Stomach (tissue), 9 donors: ENCODE data around the gene MIP. TPM values are rescaled to one million over a fixed set of nuclear protein-coding genes. Genes with fewer than 3 reads are reported as not detected.

ENCODE experiments used
- DNase-seq, 2 donors: peaks; one replicate each; pipeline versions ENCODE4 v3.0.0 to v3.0.0-alpha.2; 2013 to 2019
- H3K27ac ChIP-seq, 5 donors: fragments of 200-600 bp in 4 of 5; sonication (generic) in 4 of 5; one replicate each; pipeline ENCODE4 v1.5.1; 2013 to 2019; ENCODE audit warnings: mild to moderate bottlenecking in 1 of 5, moderate library complexity in 1 of 5
- H3K27me3 ChIP-seq, 3 donors: fragments of 200-600 bp; sonication (generic); one replicate each; pipeline ENCODE4 v1.5.1; 2017 to 2019; ENCODE audit warnings: mixed run types in 1 of 3
- H3K36me3 ChIP-seq, 4 donors: fragments of 200-600 bp; sonication (generic); 1 replicate in 3 of 4; 2 replicates in 1 of 4; pipeline ENCODE4 v1.5.1; 2016 to 2019
- H3K4me1 ChIP-seq, 4 donors: fragments of 200-600 bp; sonication (generic); one replicate each; pipeline ENCODE4 v1.5.1; 2016 to 2019
- H3K4me3 ChIP-seq, 4 donors: fragments of 200-600 bp; sonication (generic) in 3 of 4; one replicate each; pipeline ENCODE4 v1.5.1; 2016 to 2019; ENCODE audit warnings: mild to moderate bottlenecking in 1 of 4
- H3K9me3 ChIP-seq, 4 donors: fragments of 200-600 bp; sonication (generic); one replicate each; pipeline ENCODE4 v1.5.1; 2016 to 2019
- EP300 ChIP-seq: sonication (generic); formaldehyde crosslinking; IDR thresholded peaks from one replicate; pipeline ENCODE4 v1.6.1; 2017; ENCODE audit warnings: antibody characterized with exemption
- POLR2A ChIP-seq, 4 donors: fragments of 450-650 bp; IDR thresholded peaks; one replicate each; pipeline ENCODE4 v1.6.1; 2016; ENCODE audit warnings: antibody characterized with exemption in 4 of 4, control low read depth in 2 of 4, mild to moderate bottlenecking in 1 of 4, moderate library complexity in 1 of 4
- POLR2AphosphoS5 ChIP-seq, 3 donors: sonication (generic); formaldehyde crosslinking; IDR thresholded peaks; one replicate each; pipeline ENCODE4 v1.6.1; 2016; ENCODE audit warnings: antibody characterized with exemption in 3 of 3
- WGBS, 5 donors: extraction: QIAGEN DNeasy Blood & Tissue Kit in 3 of 5; methylation state at CpG; one replicate each; pipeline versions ENCODE4 v1.1.5 to v1.1.7; 2013 to 2018; 5-methylcytosine and 5-hydroxymethylcytosine counted together
- intact Hi-C: fragments of 100-400 bp; cut with DNase I; formaldehyde crosslinking; loops from one replicate; pipeline ENCODE4 v1.15.1; 2023; ENCODE audit warnings: low total_unique reads
- polyA plus RNA-seq, 3 donors: library from polyadenylated mRNA; stranded (reverse); fragments of 200-250 nt; gene quantifications; one replicate each; pipeline ENCODE4 v1.2.3, GENCODE V29; 2013
- total RNA-seq, 5 donors: library from RNA; depleted of rRNA; stranded (reverse); fragments of >200 nt; gene quantifications; one replicate each; pipeline versions ENCODE4 v1.1.0 to v1.2.3, GENCODE V29; 2014 to 2016
- TF ChIP-seq, protein P1 (sequence below), 7 experiments: fragments of 450-650 bp in 4 of 7; fragments of 200-600 bp in 3 of 7; sonication (generic) in 3 of 7; IDR thresholded peaks; one replicate each; pipeline ENCODE4 v1.5.1; 2016 to 2019; ENCODE audit warnings: antibody characterized with exemption in 7 of 7, control low read depth in 2 of 7, mild to moderate bottlenecking in 1 of 7
- donor health status: healthy with polysubstance abuse.
- donor health status: Bipolar disorder and iron deficiency.
- donor health status: healthy.

MIP gene
- total and polyA plus RNA-seq, 8 donors, result not detected

DNA sequence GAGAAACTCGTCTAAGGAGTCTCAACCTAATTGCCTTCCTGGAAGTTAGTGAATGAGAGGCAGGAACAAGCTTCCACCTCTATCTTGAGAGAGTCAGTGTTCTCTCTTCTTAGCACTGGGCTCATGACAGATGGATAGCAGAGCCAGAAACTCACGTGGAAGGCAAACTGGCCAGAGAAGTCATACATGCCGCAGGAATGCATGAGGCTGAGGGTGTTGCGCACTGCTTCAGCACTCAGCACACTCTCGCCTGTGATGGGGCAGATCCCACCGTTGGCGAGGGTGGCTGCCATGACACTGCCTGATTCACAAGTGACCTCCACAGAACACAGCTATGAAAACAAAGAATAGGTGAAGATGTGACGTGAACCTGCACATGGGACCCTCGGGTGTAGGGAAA is 19.9 kb upstream of the MIP start:
- Histone ChIP-seq H3K4me1 (peaks cover 10 to 26% (median 16%) of the 10 kb centered on the region in 4 donors), H3K9me3 (no peaks in the 10 kb centered on the region), H3K4me3 (no peak overlapping the region), H3K36me3 (peaks cover 0 to 24% (median 4%) of the 10 kb centered on the region in 4 donors), H3K27ac (no peak overlapping the region), H3K27me3 (no peaks in the 10 kb centered on the region)
- intact Hi-C loops, result no loop called here
- no peak for DNase-seq
- TF ChIP-seq POLR2AphosphoS5 (IDR thresholded peaks at IDR 0.05), result no peak
- WGBS, 5 donors, result 91 to 95% (median 93%) methylated on average over 9 of the region's 9 CpGs

DNA sequence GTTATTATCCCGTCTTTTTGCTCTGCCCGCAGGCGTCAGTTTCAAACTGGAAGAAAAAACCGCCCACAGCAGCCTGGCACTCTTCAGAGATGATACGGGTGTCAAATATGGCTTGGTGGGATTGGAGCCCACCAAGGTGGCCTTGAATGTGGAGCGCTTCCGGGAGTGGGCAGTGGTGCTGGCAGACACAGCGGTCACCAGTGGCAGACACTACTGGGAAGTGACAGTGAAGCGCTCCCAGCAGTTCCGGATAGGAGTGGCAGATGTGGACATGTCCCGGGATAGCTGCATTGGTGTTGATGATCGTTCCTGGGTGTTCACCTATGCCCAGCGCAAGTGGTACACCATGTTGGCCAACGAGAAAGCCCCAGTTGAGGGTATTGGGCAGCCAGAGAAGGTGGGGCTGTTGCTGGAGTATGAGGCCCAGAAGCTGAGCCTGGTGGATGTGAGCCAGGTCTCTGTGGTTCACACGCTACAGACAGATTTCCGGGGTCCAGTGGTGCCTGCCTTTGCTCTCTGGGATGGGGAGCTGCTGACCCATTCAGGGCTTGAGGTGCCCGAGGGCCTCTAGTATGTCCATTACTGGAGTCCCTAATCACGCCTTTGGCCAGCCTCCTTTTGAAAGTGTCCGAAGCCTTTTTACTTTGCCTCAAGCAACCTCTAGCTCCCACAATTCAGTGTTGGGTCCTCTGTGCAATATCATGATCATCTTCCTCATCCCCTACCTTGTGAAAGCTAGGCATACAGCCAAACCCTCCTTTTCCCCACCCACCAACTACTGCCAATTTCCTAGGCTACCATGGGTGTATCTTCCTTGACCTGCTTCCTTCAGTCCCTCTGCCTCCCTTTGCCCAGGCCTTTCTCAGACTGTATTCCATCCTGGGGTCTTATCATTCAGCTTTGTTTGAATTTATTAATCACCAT is 14.8 kb upstream of the MIP start:
- 34 to 39% (median 36%) methylated on average over 15 to 19 of the region's 19 CpGs for WGBS, 5 donors
- peaks cover 0 to 20% (median 4%) of the 10 kb centered on the region in 4 donors for H3K36me3 ChIP-seq
- intact Hi-C loops, result no loop called here
- peak; percentile 32 to 38 for DNase-seq
- peak overlapping the region; percentile 85 to 95 (median 93) for H3K27ac ChIP-seq
- no peaks in the 10 kb centered on the region for H3K9me3 ChIP-seq
- H3K4me1 ChIP-seq, result peaks cover 22 to 42% (median 30%) of the 10 kb centered on the region in 4 donors
- H3K4me3 ChIP-seq, result peak overlapping the region; percentile 80 to 96 (median 90)
- no peaks in the 10 kb centered on the region for H3K27me3 ChIP-seq
- no peak for TF ChIP-seq EP300
- peak in 2 of 3 donors; percentile 24 to 26 for TF ChIP-seq POLR2AphosphoS5 (IDR thresholded peaks at IDR 0.05)
- TF ChIP-seq POLR2A (IDR thresholded peaks at IDR 0.05), result no peak
- TF ChIP-seq, protein P1, sequence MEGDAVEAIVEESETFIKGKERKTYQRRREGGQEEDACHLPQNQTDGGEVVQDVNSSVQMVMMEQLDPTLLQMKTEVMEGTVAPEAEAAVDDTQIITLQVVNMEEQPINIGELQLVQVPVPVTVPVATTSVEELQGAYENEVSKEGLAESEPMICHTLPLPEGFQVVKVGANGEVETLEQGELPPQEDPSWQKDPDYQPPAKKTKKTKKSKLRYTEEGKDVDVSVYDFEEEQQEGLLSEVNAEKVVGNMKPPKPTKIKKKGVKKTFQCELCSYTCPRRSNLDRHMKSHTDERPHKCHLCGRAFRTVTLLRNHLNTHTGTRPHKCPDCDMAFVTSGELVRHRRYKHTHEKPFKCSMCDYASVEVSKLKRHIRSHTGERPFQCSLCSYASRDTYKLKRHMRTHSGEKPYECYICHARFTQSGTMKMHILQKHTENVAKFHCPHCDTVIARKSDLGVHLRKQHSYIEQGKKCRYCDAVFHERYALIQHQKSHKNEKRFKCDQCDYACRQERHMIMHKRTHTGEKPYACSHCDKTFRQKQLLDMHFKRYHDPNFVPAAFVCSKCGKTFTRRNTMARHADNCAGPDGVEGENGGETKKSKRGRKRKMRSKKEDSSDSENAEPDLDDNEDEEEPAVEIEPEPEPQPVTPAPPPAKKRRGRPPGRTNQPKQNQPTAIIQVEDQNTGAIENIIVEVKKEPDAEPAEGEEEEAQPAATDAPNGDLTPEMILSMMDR (IDR thresholded peaks at IDR 0.05), result no peak

DNA sequence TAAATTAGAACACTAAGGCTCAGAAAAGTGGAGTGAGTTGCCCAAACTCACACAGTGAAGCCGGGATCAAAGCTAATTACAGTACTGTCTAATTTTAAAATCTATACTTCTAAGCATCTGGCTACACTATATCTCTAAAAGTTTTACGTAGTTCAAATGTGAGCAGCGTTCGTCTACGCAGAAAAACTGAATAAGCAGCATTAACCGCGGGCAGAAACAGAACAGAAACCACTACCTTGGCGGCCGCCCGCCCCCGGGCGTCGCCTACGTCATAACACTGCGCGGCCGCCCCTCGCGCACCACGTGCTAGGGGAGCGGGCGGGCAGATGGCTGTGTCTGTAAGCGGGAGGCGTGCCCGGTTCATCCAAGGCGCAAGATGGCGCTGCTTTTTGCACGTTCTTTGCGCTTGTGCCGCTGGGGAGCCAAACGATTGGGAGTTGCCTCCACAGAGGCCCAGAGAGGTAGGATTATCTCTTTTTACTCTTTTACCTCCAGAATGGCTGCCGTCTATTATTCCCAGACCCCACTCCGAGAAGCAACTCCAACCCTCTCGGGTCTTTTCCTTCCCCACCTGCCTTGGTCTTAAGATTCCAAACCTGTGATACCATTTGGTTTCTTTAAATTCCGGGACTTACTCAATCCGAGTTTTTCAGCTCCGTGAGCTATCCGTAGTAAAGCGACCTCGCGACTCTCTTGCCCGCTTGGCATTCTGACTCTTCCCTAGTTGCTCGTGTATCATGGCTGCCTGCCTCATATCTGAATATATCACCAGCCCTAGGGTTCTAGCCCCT is 14.0 kb upstream of the MIP start, which contains the start of gene SPRYD4:
SPRYD4 (plus strand) TSS at position 363 of the 791 bp plus-strand sequence; CDS start at position 377, 14 bp downstream.
- Histone ChIP-seq H3K27ac (peak within 1 kb of the TSS; percentile 85 to 95 (median 93)), H3K9me3 (no peaks in the 10 kb centered on the region), H3K36me3 (peaks cover 0 to 20% (median 4%) of the 10 kb centered on the region in 4 donors), H3K27me3 (no peaks in the 10 kb centered on the region), H3K4me3 (peak within 1 kb of the TSS; percentile 80 to 96 (median 90)), H3K4me1 (peaks cover 22 to 48% (median 32%) of the 10 kb centered on the region in 4 donors)
- 0 to 1% (median 1%) methylated on average over 36 to 43 of the region's 43 CpGs for WGBS, 5 donors
- TF ChIP-seq POLR2A (IDR thresholded peaks at IDR 0.05) (peak in 2 of 4 donors; percentile 49 to 67), POLR2AphosphoS5 (IDR thresholded peaks at IDR 0.05) (peak; percentile 93 to 98 (median 94)), EP300 (no peak)
- TF ChIP-seq, protein P1 (IDR thresholded peaks at IDR 0.05), result peak in 3 of 7 experiments; percentile 11 to 54 (median 39)
- intact Hi-C loops, result no loop called here
- peak; percentile 95 to 98 for DNase-seq

DNA sequence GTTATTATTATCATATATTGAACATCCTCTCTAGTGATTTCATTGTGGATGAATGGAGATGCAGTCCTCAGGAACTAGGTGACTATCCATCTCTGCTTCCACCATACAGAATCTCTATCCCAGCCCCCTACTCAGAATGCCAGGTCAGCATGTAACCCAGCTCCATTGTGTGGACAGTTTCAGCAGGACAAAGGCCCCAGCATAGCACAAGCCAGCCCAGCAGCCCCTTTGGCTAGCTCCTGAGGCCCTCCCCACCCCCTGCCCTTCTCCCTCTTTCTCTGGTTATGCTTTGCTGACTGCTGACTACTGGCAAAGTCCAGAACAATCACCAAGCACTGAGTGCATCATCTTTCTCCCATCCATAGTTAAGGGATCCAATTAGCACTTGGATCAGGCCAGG is 8.1 kb upstream of the MIP start:
- TF ChIP-seq, protein P1 (IDR thresholded peaks at IDR 0.05), result no peak
- TF ChIP-seq POLR2AphosphoS5 (IDR thresholded peaks at IDR 0.05) (no peak), EP300 (no peak)
- no peaks in the 10 kb centered on the region for H3K9me3 ChIP-seq
- DNase-seq, result no peak
- H3K36me3 ChIP-seq, result no peaks in the 10 kb centered on the region
- no peak overlapping the region for H3K27ac ChIP-seq
- intact Hi-C loops, result no loop called here
- H3K27me3 ChIP-seq, result no peaks in the 10 kb centered on the region
- no peak overlapping the region for H3K4me3 ChIP-seq
- peaks cover 0 to 14% (median 7%) of the 10 kb centered on the region in 4 donors for H3K4me1 ChIP-seq
